RWPE1 (cell line): ENCODE data around the gene VAV1.
"Not testable (repeated sequence)": the region's sequence is repeated elsewhere in the genome, so short reads cannot be mapped to it uniquely, and the experiment has no call there.

ENCODE experiments used
- CTCF ChIA-PET: fragments of 350-600 bp; sonication (Branson Sonifier 250); formaldehyde crosslinking; extraction: SDS; loops from one replicate; lab custom pipeline; 2021; lab: Yijun Ruan, JAX
- POLR2A ChIA-PET: fragments of 400-600 bp; formaldehyde crosslinking; extraction: SDS; loops from one replicate; lab custom pipeline; 2020; ENCODE audit warnings: antibody characterized with exemption; ENCODE audit not compliant: low non-redundant PET; lab: Yijun Ruan, JAX
- DNase-seq: peaks from one replicate; pipeline ENCODE4 v3.0.0; 2012; ENCODE audit warnings: low spot score
- H3K27ac ChIP-seq: fragments of 450-650 bp; 2 replicates; pipeline ENCODE4 v1.5.1; 2017
- TF ChIP-seq, protein P1 (sequence below): fragments of 450-650 bp; conservative IDR thresholded peaks from 2 replicates; pipeline ENCODE4 v1.5.1; 2017; ENCODE audit warnings: low read depth, mild to moderate bottlenecking

VAV1 gene

DNA sequence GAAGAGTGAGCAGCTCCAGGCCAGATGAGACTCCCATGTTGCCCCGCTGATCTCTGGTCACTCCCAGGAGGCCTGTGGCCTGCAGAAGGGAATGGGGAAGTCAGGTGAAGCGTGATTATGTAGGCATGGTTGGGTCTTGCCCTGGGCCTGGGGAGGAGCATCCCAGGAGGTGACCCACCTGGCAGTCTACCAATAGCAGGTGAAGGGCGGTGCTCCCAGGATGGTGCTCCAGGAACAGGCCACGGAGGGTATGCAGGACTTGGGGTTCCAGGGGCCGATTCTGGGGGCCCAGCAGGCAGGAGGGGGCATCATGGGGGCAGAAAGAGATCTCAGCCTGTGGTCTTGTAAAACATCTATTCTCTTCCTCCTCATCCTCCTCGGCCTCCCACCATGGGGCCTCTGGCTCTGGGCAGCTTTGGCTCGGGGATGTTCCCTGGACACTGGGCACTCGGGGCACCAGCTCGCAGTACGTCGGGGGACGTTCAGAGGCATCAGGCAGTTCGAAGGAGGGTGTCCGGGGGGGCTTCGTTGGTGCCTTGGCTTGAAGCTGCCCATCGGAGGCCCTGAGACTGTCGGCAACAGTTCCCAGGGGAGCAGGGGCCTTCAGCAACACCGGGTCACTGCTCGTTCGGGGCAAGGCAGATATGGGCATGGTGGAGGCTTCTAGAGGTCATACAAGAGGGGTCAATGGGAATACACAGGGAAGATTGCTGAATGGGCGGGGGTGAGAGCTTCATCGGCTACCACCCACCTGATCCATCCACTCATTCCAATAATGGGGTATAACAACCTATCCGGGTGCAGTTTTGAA, 17.6 kb upstream of the VAV1 start:
- peak overlapping the region; percentile 12 for H3K27ac ChIP-seq
- no peak for DNase-seq
- ChIA-PET CTCF (no interaction called here), POLR2A (no interaction called here)
- TF ChIP-seq, protein P1, sequence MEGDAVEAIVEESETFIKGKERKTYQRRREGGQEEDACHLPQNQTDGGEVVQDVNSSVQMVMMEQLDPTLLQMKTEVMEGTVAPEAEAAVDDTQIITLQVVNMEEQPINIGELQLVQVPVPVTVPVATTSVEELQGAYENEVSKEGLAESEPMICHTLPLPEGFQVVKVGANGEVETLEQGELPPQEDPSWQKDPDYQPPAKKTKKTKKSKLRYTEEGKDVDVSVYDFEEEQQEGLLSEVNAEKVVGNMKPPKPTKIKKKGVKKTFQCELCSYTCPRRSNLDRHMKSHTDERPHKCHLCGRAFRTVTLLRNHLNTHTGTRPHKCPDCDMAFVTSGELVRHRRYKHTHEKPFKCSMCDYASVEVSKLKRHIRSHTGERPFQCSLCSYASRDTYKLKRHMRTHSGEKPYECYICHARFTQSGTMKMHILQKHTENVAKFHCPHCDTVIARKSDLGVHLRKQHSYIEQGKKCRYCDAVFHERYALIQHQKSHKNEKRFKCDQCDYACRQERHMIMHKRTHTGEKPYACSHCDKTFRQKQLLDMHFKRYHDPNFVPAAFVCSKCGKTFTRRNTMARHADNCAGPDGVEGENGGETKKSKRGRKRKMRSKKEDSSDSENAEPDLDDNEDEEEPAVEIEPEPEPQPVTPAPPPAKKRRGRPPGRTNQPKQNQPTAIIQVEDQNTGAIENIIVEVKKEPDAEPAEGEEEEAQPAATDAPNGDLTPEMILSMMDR: no peak

DNA sequence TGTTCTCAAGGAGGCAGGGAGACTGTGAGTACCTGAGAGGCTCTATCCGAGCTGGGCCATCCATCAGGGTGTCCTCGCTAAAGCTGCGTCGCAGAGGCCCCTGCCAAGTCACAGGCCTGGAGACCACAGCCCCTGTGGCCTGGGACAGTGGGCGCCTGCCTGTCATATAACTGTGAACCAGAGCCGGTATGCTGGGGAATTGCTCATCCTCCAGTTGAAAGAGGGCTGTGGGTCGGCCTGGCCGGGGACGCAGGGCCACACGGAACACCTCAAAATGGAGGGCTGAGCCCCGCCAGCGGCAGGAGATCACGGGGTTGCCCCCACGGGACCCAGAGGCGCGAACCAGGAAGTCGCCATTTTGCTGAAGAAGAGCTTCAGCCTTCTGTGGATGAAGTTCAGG, 11.9 kb upstream of the VAV1 start:
- CTCF ChIA-PET: no interaction called here

DNA sequence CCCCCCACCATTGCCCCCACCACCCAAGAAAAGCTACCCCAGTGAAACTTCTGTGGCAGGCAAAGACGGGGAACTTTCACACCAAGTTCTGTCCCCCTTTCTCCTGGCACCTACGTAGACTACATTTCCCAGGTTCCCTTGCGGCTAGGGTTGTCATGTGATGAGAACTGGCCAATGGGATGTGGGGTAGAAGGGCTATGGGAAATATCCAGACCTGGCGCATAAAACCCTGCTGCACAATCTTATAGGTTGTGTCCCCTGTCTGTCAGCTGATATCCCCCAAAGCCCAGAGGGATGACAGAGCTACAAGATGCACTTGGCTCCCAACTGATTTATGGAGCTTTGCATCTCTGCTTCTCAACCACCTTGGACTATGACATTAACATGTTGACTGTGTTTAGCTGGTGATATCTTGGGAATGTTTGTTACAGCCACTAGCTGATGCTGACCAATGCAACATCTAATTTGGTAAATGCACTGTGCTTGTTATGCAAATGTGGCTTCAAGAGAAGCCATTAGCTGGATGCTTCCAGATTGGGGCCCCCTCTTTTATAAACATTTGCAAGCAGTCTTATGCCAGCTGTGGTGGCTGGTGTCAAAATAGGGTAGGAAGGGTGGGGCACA, 11.3 kb upstream of the VAV1 start:
- no peak overlapping the region for H3K27ac ChIP-seq
- ChIA-PET POLR2A (interaction anchor here (0.5 to 1.0 kb wide), 3 partner anchors 22 to 360 kb away, joined by 3 to 10 read pairs (median 6); no protein-coding TSS in a partner anchor), CTCF (no interaction called here)
- TF ChIP-seq, protein P1: no peak
- DNase-seq: peak; percentile 51

More for the DNA sequence above, 11.9 kb upstream of the VAV1 start:
- H3K27ac ChIP-seq: peak overlapping the region; percentile 21; the same call in 1 of the 2 replicates
- DNase-seq: no peak
- POLR2A ChIA-PET: interaction anchor here (0.7 kb wide), 1 partner anchor 97 kb away, joined by 3 read pairs; no protein-coding TSS in a partner anchor
- TF ChIP-seq, protein P1: no peak

DNA sequence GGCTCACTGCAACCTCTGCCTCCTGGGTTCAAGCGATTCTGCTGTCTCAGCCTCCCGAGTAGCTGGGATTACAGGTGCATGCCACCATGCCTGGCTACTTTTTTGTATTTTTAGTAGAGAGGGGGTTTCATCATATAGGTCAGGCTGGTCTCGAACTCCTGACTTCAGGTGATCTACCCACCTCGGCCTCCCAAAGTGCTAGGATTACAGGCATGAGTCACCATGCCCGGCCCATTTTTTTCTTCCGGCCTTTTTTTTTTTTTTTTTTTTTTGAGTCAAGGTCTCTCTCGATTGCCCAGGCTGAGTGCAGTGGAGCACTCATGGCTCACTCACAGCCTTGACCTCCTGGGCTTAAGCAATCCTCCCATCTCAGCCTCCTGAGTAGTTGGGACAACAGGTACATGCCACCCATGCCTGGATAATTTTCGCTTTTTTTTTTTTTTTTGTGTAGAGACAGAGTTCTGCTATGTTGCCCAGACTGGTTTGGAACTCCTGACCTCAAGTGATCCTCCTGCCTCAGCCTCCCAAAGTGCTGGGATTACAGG, 10.2 kb upstream of the VAV1 start:
- not testable (repeated sequence) for DNase-seq, H3K27ac ChIP-seq
- POLR2A ChIA-PET: interaction anchor here (1.0 kb wide), 1 partner anchor 23 kb away, joined by 10 read pairs; no protein-coding TSS in a partner anchor
- CTCF ChIA-PET: interaction anchor here (0.6 kb wide), 1 partner anchor 101 kb away, joined by 3 read pairs; no protein-coding TSS in a partner anchor

DNA sequence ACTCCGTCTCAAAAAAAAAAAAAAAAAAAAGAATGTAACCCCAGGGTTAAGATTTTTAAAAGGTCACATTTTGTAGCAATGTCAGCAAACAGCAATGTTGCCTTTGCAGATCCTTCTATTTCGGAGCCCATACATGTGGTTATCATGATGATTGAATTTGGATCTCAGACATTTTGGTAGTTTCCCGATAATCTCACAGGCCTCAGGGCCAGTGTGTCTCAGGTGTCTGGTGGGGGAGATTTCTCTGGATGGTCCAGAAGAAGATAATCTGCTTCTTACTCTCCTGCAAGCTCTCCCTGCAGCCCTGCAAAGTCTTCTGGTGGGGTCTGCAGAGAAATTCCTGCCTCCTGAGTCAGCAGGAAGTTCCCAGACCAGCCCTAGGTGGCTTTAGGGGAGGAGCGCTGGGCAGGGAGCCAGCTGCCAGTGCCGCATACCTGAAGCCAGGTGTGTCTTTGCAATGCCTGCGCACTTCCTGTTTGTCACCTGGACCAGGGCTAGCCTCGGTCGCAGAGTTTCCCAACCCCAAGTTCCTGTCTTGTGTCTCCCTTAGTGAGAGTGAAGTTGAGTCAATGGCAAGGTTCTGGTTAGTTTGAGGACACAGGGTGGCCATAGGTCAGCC, 6.7 kb upstream of the VAV1 start:
- peak overlapping the region; percentile 83 for H3K27ac ChIP-seq
- CTCF ChIA-PET: no interaction called here
- POLR2A ChIA-PET: no interaction called here
- TF ChIP-seq, protein P1: no peak
- peak; percentile 92 for DNase-seq

DNA sequence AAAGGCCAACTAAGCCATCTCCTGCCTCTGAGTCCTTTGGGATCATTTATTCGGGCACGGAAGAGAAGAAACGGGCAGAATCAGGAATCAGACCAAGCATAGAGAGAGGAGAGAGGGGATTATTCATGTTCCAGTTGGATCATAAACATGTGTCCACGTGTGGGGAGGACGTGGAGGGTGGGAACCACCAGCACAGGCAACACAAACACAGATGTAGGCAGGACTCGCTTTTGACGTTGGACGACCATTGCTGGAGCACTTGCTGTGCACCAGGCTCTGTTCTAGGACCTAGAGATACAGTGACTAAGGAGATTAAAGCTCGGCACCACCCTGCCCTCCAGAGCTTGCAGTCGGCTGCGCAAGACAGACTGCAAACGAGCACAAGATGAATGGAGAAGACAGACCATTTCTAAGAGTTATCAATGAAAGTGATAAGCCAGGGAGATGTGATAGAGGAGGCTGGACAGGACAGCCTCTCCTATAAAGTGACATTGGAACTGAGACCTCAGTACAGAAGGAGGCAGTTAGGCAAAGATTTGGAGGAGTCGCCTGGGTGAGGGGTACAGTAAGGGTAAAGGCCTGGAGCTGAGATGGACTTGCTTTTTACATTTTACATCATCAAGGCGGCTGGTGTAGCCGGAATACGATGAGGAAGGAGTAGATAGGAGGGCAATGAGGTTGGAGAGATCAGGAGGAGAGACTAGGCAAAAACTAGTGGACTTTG, 6.0 kb upstream of the VAV1 start:
- TF ChIP-seq, protein P1: no peak
- ChIA-PET CTCF (interaction anchor here (0.6 to 1.4 kb wide), 3 partner anchors 28 to 511 kb away, joined by 3 to 6 read pairs (median 4); partner anchors contain the start of gene GPR108), POLR2A (interaction anchor here (1.6 kb wide), 1 partner anchor 29 kb away, joined by 3 read pairs; the partner anchor contains the start of gene GPR108)
- peak overlapping the region; percentile 83 for H3K27ac ChIP-seq
- DNase-seq: no peak
